Brain microvascular endothelial cell (primary cell): ENCODE results near the gene MND1.
"Not testable (repeated sequence)": the region's sequence is repeated elsewhere in the genome, so short reads cannot be mapped to it uniquely, and the experiment has no call there.

Experiments
- DNase-seq: peaks from one replicate; pipeline ENCODE4 v3.0.0-alpha.2; 2020
- H3K27ac ChIP-seq: fragments of 250-450 bp; sonication (Bioruptor Pico); 2 replicates; pipeline ENCODE4 v1.5.1; 2020; ENCODE audit warnings: mild to moderate bottlenecking, moderate library complexity
- H3K27me3 ChIP-seq: fragments of 250-450 bp; sonication (Bioruptor Pico); replicated peaks from 2 replicates; pipeline ENCODE4 v1.5.1; 2020; ENCODE audit warnings: mild to moderate bottlenecking
- H3K36me3 ChIP-seq: fragments of 250-450 bp; sonication (Bioruptor Pico); replicated peaks from 2 replicates; pipeline ENCODE4 v1.5.1; 2020; ENCODE audit warnings: mild to moderate bottlenecking
- H3K4me3 ChIP-seq: 2 replicates; pipeline ENCODE4 v1.5.1; 2011; ENCODE audit warnings: low read depth, mild to moderate bottlenecking, control low read depth, low read length, moderate library complexity
- CTCF ChIP-seq: IDR thresholded peaks from 2 replicates; pipeline ENCODE4 v1.5.1; 2011; ENCODE audit warnings: low read depth, mild to moderate bottlenecking, moderate library complexity, low read length, control low read depth, inconsistent platforms; ENCODE audit errors: missing control alignments
- in situ Hi-C: cut with HindIII; loops from 2 replicates; pipeline ENCODE4 v1.10.0; 2017; ENCODE audit warnings: low sequenced_read_pairs, low pct_ligation_motif_present

Gene MND1

GRCh38 chr4:153453402-153453801 lies 108.9 kb downstream of the MND1 start:
- H3K27me3 ChIP-seq = no peaks in the 10 kb centered on the region
- TF ChIP-seq CTCF = no peak
- H3K4me3 ChIP-seq = no peak overlapping the region
- H3K27ac ChIP-seq = no peak overlapping the region
- in situ Hi-C loops = no loop called here
- no peaks in the 10 kb centered on the region for H3K36me3 ChIP-seq
- DNase-seq = no peak

DNA sequence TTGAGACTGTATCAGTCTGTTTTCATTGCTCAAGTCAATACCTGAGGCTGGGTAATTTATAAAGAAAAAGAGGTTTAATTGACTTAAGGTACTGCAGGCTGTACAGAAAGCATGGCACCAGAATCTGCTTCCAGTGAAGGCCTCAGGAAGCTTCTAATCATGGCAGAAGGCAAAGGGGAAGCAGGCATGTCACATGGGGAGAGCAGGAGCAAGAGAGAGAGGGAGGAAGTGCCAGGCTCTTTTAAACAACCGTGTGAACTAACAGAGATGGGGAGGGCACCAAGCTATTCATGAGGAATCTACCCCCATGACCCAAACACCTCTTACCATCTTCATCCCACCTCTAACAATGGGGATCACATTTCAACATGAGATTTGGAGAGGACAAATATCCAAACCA lies 114.5 kb downstream of the MND1 start:
- no peak overlapping the region for H3K4me3 ChIP-seq
- no peaks in the 10 kb centered on the region for H3K36me3 ChIP-seq
- in situ Hi-C loops = no loop called here
- DNase-seq = no peak
- no peak for TF ChIP-seq CTCF
- H3K27me3 ChIP-seq = no peaks in the 10 kb centered on the region
- H3K27ac ChIP-seq = no peak overlapping the region

- H3K36me3 ChIP-seq, in situ Hi-C loops, H3K27me3 ChIP-seq, DNase-seq, H3K4me3 ChIP-seq, H3K27ac ChIP-seq: not testable (repeated sequence)
Observed at GRCh38 chr4:153461549-153461948, 117.1 kb downstream of the MND1 start.

- Histone ChIP-seq H3K36me3 (no peaks in the 10 kb centered on the region), H3K27ac (no peak overlapping the region), H3K4me3 (no peak overlapping the region), H3K27me3 (no peaks in the 10 kb centered on the region)
- TF ChIP-seq CTCF = no peak
- no peak for DNase-seq
- in situ Hi-C loops = no loop called here
Observed at GRCh38 chr4:153464068-153464467, 119.6 kb downstream of the MND1 start.
